Activated CD4-positive, alpha-beta T cell treated with anti-CD3 and anti-CD28 coated beads for 4 hours (primary cell): Measurements from ENCODE around the gene CALR.

Experiments used
- DNase-seq, 2 donors: peaks; one replicate each; pipeline ENCODE4 v3.0.0-alpha.2; 2020

The CALR gene

GRCh38 chr19:12983542-12984142, 45.2 kb downstream of the CALR start:
- DNase-seq, result peak; percentile 80

- no peak for DNase-seq
These were observed 45.8 kb downstream of the CALR start for GRCh38 chr19:12984143-12984627.

- DNase-seq, result no peak
These were observed 46.3 kb downstream of the CALR start for GRCh38 chr19:12984683-12985048.

- no peak for DNase-seq
These were observed 46.8 kb downstream of the CALR start for GRCh38 chr19:12985049-12985776.

GRCh38 chr19:12986726-12987125, 48.3 kb downstream of the CALR start:
- no peak for DNase-seq

- DNase-seq, result no peak
These were observed 48.8 kb downstream of the CALR start for GRCh38 chr19:12987190-12987589.

GRCh38 chr19:12987781-12988180, 49.4 kb downstream of the CALR start:
- no peak for DNase-seq

- DNase-seq, result no peak
These were observed 52.0 kb downstream of the CALR start for GRCh38 chr19:12990431-12990830.

- DNase-seq, result no peak
These were observed 52.4 kb downstream of the CALR start for GRCh38 chr19:12990853-12991252.

GRCh38 chr19:12991296-12991695, 52.9 kb downstream of the CALR start:
- DNase-seq, result no peak

- DNase-seq, result no peak
These were observed 54.3 kb downstream of the CALR start for GRCh38 chr19:12992729-12993128.

GRCh38 chr19:12993562-12993961, 55.2 kb downstream of the CALR start:
- no peak for DNase-seq
